ENCODE data around the gene HIRA. TPM values are rescaled to one million over a fixed set of nuclear protein-coding genes. Genes with fewer than 3 reads are reported as not detected.

HIRA gene
- total and polyA plus RNA-seq, 9 of the 15 experiments (the other 6 are each of a cell fraction or from before 2014, with no cell fraction given) = 0.96 to 132 (median 58.4) TPM

- TF ChIP-seq SREBF1 (IDR thresholded peaks at IDR 0.05; ENCODE audit: borderline replicate concordance, low read depth, low read length) = no peak
- TF ChIP-seq EGR1 (conservative IDR thresholded peaks at IDR 0.05) = no peak
- TF ChIP-seq HMG20A (CRISPR knock-in tag; conservative IDR thresholded peaks at IDR 0.05) = 0 out of 2 replicates have a peak, but pooled peaks have one; percentile 63
- TF ChIP-seq VEZF1 (CRISPR knock-in tag; IDR thresholded peaks at IDR 0.05) = no peak
- TF ChIP-seq EZH2 (IDR thresholded peaks at IDR 0.05; ENCODE audit: borderline replicate concordance, low read depth, low read length) = no peak
- TF ChIP-seq TRIM28 (IDR thresholded peaks at IDR 0.05) = no peak
- TF ChIP-seq ILK (tag; IDR thresholded peaks at IDR 0.05; ENCODE audit: borderline replicate concordance, low read depth) = no peak; the same call in 1 of the 2 replicates
- no peak for TF ChIP-seq STAG1 (CRISPR knock-in tag; IDR thresholded peaks at IDR 0.05; ENCODE audit: borderline replicate concordance)
- TF ChIP-seq PRPF4 (IDR thresholded peaks at IDR 0.05; ENCODE audit: insufficient read depth, low read depth, low read length, poor library complexity, severe bottlenecking) = peak; percentile 17
- TF ChIP-seq SNIP1 (IDR thresholded peaks at IDR 0.05; ENCODE audit: low read depth) = no peak
- peak; percentile 98 for TF ChIP-seq KDM2B (CRISPR knock-in tag; IDR thresholded peaks at IDR 0.05)
- no peak for TF ChIP-seq HNRNPK (IDR thresholded peaks at IDR 0.05; ENCODE audit: low read depth, low read length, poor library complexity, severe bottlenecking)
- TF ChIP-seq PURB (CRISPR knock-in tag; IDR thresholded peaks at IDR 0.05; ENCODE audit: low read depth) = no peak
- TF ChIP-seq ELF1 (tag; IDR thresholded peaks at IDR 0.05) = no peak
- peak; percentile 63 for TF ChIP-seq JUN (IDR thresholded peaks at IDR 0.05; ENCODE audit: borderline replicate concordance, low read depth, low read length)
- no peak for TF ChIP-seq JUN (CRISPR knock-in tag; IDR thresholded peaks at IDR 0.05; ENCODE audit: borderline replicate concordance)
- peak; percentile 98 for TF ChIP-seq ZNF583 (CRISPR knock-in tag; IDR thresholded peaks at IDR 0.05)
- TF ChIP-seq CREM (IDR thresholded peaks at IDR 0.05; ENCODE audit: low read depth) = no peak
- TF ChIP-seq ZNF444 (CRISPR knock-in tag; IDR thresholded peaks at IDR 0.05) = peak; percentile 82
- TF ChIP-seq TOE1 (IDR thresholded peaks at IDR 0.05; ENCODE audit: borderline replicate concordance) = no peak
- TF ChIP-seq TOE1 (CRISPR knock-in tag; IDR thresholded peaks at IDR 0.05; ENCODE audit: borderline replicate concordance, low read depth) = no peak
- no peak for TF ChIP-seq NUFIP1 (IDR thresholded peaks at IDR 0.05; ENCODE audit: partially characterized antibody)
- no peak for TF ChIP-seq ARID1B (IDR thresholded peaks at IDR 0.05)
- no peak for TF ChIP-seq ASH1L (IDR thresholded peaks at IDR 0.05; ENCODE audit: borderline replicate concordance, low read depth, partially characterized antibody)
- TF ChIP-seq PTRF (tag; IDR thresholded peaks at IDR 0.05) = peak; percentile 79; the same call in 1 of the 2 replicates
- no peak for TF ChIP-seq HNRNPH1 (optimal IDR thresholded peaks at IDR 0.05; ENCODE audit: low read depth, low read length)
- TF ChIP-seq ZNF311 (CRISPR knock-in tag; IDR thresholded peaks at IDR 0.05) = peak; percentile 96
- no peak for TF ChIP-seq THRA (IDR thresholded peaks at IDR 0.05)
Observed at GRCh38 chr22:19479355-19480172, 48.0 kb upstream of the HIRA start, which contains the start of gene CDC45 (continued).
